Measurements from ENCODE around the gene TMEM127. TPM values are rescaled to one million over a fixed set of nuclear protein-coding genes. Genes with fewer than 3 reads are reported as not detected.

The TMEM127 gene
- total and polyA plus RNA-seq, 9 donors = 26.9 to 55.1 (median 46.3) TPM

DNA sequence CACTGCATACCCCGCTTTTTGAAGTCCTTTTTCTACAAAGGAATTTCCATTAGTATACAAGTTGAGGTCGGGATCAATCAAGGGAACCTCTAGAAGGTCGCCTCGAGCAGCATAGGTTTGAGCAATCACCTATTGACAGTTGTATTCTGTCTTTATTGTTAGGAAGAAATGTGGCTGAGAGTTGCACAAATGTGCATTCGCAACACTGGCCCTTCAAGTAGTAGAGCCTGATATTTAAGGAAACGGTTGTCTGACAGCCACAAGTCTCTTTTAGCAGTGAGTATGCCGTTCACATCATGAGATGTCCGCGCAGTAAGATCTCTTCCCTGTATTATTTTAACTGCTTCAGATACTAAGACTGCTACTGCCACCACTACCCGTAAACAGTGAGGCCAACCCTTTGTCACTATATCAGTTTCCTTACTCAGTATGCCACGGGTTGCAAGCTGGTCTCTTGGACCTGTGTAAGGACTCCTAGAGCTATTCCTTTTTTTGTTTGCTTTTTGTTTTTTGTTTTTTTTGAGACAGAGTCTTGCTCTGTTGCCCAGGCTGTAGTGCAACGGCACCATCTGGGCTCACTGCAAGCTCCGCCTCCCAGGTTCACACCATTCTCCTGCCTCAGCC is 47.2 kb downstream of the TMEM127 start:
- DNase-seq = no peak
- Histone ChIP-seq H3K36me3 (no peaks in the 10 kb centered on the region), H3K4me1 (ENCODE audit: insufficient read depth) (no peaks in the 10 kb centered on the region), H3K27me3 (no peaks in the 10 kb centered on the region), H3K27ac (no peak overlapping the region), H3K9me3 (no peaks in the 10 kb centered on the region), H3K4me3 (no peak overlapping the region)
- WGBS, 3 donors = 90 to 97% (median 95%) methylated on average over 13 of the region's 13 CpGs
- intact Hi-C loops (cut with DNase I) = no loop called here
- TF ChIP-seq CTCF (IDR thresholded peaks at IDR 0.05) = no peak
- no peak for TF ChIP-seq POLR2A (IDR thresholded peaks at IDR 0.05)
- TF ChIP-seq EP300 (IDR thresholded peaks at IDR 0.05) = no peak

DNA sequence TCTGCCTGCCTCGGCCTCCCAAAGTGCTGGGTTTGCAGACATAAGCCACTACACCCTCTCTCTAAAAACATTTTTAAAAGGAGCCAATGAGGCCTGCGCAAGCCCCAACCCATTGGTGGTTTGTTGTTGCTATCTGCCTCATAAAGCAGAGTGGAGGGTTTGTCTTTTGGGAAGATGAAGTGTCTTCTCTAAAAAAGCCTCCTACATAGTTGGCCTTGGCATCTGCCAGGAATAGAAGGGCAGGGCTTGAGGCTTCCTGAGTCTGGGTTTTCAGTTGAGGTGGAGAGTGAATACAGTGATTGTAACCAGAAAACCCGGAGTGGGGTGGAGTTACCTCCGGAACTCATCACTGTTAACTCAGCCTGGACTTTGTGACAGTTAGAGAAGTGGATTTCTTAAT is 51.2 kb downstream of the TMEM127 start:
- H3K36me3 ChIP-seq = no peaks in the 10 kb centered on the region
- DNase-seq = no peak
- peaks cover under 1% of the 10 kb centered on the region for H3K4me1 ChIP-seq (ENCODE audit: insufficient read depth)
- no peak for TF ChIP-seq EP300 (IDR thresholded peaks at IDR 0.05)
- TF ChIP-seq POLR2A (IDR thresholded peaks at IDR 0.05) = no peak
- no peak for TF ChIP-seq CTCF (IDR thresholded peaks at IDR 0.05)
- no peaks in the 10 kb centered on the region for H3K27me3 ChIP-seq
- no peaks in the 10 kb centered on the region for H3K9me3 ChIP-seq
- no peak overlapping the region for H3K4me3 ChIP-seq
- WGBS, 3 donors = 88 to 89% (median 88%) methylated on average over 4 of the region's 4 CpGs
- no peak overlapping the region for H3K27ac ChIP-seq
- intact Hi-C loops (cut with DNase I) = no loop called here

DNA sequence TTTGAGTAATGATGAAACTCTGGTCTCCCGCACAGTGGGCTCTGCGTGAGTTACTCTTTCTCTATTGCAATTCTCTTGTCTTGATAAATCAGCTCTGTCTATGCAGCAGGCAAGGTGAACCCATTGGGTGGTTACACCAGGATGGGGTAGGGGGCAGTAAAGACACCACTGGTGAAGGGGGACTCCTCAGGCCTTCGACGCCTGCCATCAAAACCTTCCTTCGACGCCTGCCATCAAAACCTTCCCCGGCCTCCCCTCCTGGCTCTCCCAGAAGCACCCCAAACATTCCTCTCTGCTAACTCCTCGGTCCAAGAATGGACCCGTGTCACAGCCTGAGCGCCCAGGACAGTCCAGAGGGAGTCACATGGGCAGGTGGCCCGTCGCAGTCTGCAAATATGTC is 52.4 kb downstream of the TMEM127 start:
- 92 to 96% (median 95%) methylated on average over 12 of the region's 12 CpGs for WGBS, 3 donors
- Histone ChIP-seq H3K36me3 (no peaks in the 10 kb centered on the region), H3K9me3 (no peaks in the 10 kb centered on the region), H3K27me3 (no peaks in the 10 kb centered on the region), H3K4me3 (no peak overlapping the region), H3K27ac (no peak overlapping the region), H3K4me1 (ENCODE audit: insufficient read depth) (peaks cover 4% of the 10 kb centered on the region)
- intact Hi-C loops (cut with DNase I) = no loop called here
- no peak for DNase-seq
- TF ChIP-seq EP300 (IDR thresholded peaks at IDR 0.05) (no peak), CTCF (IDR thresholded peaks at IDR 0.05) (no peak), POLR2A (IDR thresholded peaks at IDR 0.05) (no peak)

DNA sequence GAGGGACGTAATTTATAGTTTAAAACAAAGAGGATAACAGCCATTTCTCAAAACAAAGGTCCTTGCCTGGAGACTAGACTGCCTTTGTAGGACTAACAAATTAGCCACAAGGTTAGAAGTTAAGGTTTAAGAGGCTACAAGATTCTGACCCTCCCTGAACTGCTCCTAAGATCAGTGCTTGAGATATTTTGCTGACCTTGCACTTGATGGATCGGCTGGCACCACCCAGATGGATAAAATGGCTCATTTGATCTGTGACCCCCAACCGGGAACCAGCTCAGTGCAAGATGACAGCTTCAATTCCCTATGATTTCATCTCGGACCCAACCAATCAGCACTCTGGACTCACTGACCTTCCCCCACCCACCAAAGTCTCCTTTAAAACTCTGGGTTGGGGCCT is 53.5 kb downstream of the TMEM127 start:
- no peak for TF ChIP-seq CTCF (IDR thresholded peaks at IDR 0.05)
- no peak for TF ChIP-seq EP300 (IDR thresholded peaks at IDR 0.05)
- no peak for TF ChIP-seq POLR2A (IDR thresholded peaks at IDR 0.05)
- H3K9me3 ChIP-seq = no peaks in the 10 kb centered on the region
- 82 to 86% (median 82%) methylated on average over 4 of the region's 4 CpGs for WGBS, 3 donors
- DNase-seq = no peak
- H3K36me3 ChIP-seq = no peaks in the 10 kb centered on the region
- peaks cover 4% of the 10 kb centered on the region for H3K4me1 ChIP-seq (ENCODE audit: insufficient read depth)
- no peak overlapping the region for H3K27ac ChIP-seq
- H3K4me3 ChIP-seq = no peak overlapping the region
- intact Hi-C loops (cut with DNase I) = no loop called here
- no peaks in the 10 kb centered on the region for H3K27me3 ChIP-seq

Data from ovary (tissue), 9 donors.